DND-41 (cell line): ENCODE results near the gene PASK.

Source experiments
- EZH2 ChIP-seq: IDR thresholded peaks from 3 replicates; pipeline ENCODE4 v1.6.1; 2012; ENCODE audit warnings: borderline replicate concordance, low read depth, mild to moderate bottlenecking, moderate library complexity, low read length, inconsistent platforms; ENCODE audit not compliant: severe bottlenecking
- TF ChIP-seq, protein P1 (sequence below): IDR thresholded peaks from 2 replicates; pipeline ENCODE4 v1.5.1; 2012; ENCODE audit warnings: borderline replicate concordance, low read length, moderate library complexity, mild to moderate bottlenecking; ENCODE audit not compliant: poor library complexity, severe bottlenecking; ENCODE audit errors: extremely low read depth

DNA sequence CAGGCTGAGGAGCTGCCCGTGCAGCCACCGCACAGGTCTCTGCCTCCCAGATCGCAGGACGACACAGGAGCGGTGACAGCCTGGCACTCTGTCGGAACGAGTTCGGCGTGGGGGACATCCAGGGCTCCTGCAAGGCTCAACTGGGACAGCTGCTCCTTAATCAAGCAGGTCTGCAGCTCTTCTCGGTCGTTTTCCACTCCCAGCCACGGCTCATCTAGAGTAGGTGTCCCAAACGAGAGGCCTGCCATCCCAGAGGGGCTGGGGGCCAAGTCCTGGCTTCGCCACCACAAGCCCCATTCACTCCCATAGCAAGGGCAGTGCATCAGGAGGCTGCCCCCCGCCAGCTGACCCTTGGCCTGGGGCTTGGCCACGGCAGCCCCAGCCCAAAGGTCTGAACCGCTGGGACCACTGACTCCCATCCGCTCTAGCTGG, 22.5 kb downstream of the PASK start:
- TF ChIP-seq, protein P1, sequence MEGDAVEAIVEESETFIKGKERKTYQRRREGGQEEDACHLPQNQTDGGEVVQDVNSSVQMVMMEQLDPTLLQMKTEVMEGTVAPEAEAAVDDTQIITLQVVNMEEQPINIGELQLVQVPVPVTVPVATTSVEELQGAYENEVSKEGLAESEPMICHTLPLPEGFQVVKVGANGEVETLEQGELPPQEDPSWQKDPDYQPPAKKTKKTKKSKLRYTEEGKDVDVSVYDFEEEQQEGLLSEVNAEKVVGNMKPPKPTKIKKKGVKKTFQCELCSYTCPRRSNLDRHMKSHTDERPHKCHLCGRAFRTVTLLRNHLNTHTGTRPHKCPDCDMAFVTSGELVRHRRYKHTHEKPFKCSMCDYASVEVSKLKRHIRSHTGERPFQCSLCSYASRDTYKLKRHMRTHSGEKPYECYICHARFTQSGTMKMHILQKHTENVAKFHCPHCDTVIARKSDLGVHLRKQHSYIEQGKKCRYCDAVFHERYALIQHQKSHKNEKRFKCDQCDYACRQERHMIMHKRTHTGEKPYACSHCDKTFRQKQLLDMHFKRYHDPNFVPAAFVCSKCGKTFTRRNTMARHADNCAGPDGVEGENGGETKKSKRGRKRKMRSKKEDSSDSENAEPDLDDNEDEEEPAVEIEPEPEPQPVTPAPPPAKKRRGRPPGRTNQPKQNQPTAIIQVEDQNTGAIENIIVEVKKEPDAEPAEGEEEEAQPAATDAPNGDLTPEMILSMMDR = no peak
- TF ChIP-seq EZH2 = no peak
